GDM1 (cell line): ENCODE data around the gene FBLN2.
"Not testable (repeated sequence)": the region's sequence is repeated elsewhere in the genome, so short reads cannot be mapped to it uniquely, and the experiment has no call there.

ENCODE experiments used
- DNase-seq: peaks from one replicate; lab custom pipeline; 2025; lab: John Stamatoyannopoulos, UW

FBLN2 gene

GRCh38 chr3:13549623-13550422 lies 898 bp downstream of the FBLN2 start:
- DNase-seq, result no peak

GRCh38 chr3:13550423-13550690 lies 1.4 kb downstream of the FBLN2 start:
- no peak for DNase-seq

GRCh38 chr3:13550791-13551360 lies 2.0 kb downstream of the FBLN2 start:
- DNase-seq, result no peak

GRCh38 chr3:13552857-13553652 lies 4.1 kb downstream of the FBLN2 start:
- DNase-seq, result no peak

GRCh38 chr3:13553686-13554085 lies 4.8 kb downstream of the FBLN2 start:
- DNase-seq, result no peak

GRCh38 chr3:13555753-13556152 lies 6.8 kb downstream of the FBLN2 start:
- no peak for DNase-seq

GRCh38 chr3:13556207-13556606 lies 7.3 kb downstream of the FBLN2 start:
- DNase-seq, result no peak

GRCh38 chr3:13556917-13557316 lies 8.0 kb downstream of the FBLN2 start:
- no peak for DNase-seq

- no peak for DNase-seq
These were observed 8.5 kb downstream of the FBLN2 start for GRCh38 chr3:13557417-13557816.

GRCh38 chr3:13557926-13558325 lies 9.0 kb downstream of the FBLN2 start:
- DNase-seq, result no peak

GRCh38 chr3:13558651-13559050 lies 9.7 kb downstream of the FBLN2 start:
- DNase-seq, result no peak

GRCh38 chr3:13559764-13560525 lies 11.0 kb downstream of the FBLN2 start:
- DNase-seq, result no peak

- no peak for DNase-seq
These were observed 12.5 kb downstream of the FBLN2 start for GRCh38 chr3:13561376-13561775.

GRCh38 chr3:13561967-13562366 lies 13.0 kb downstream of the FBLN2 start:
- DNase-seq, result no peak

GRCh38 chr3:13562421-13562820 lies 13.5 kb downstream of the FBLN2 start:
- not testable (repeated sequence) for DNase-seq

GRCh38 chr3:13563321-13563720 lies 14.4 kb downstream of the FBLN2 start:
- DNase-seq, result no peak

- DNase-seq, result no peak
These were observed 15.0 kb downstream of the FBLN2 start for GRCh38 chr3:13563911-13564310.

GRCh38 chr3:13564751-13565560 lies 16.0 kb downstream of the FBLN2 start:
- no peak for DNase-seq

GRCh38 chr3:13565581-13566452 lies 16.9 kb downstream of the FBLN2 start:
- DNase-seq, result no peak

GRCh38 chr3:13566453-13566748 lies 17.5 kb downstream of the FBLN2 start:
- no peak for DNase-seq

- no peak for DNase-seq
These were observed 17.9 kb downstream of the FBLN2 start for GRCh38 chr3:13566769-13567310.
